Spleen (tissue), 7 donors: ENCODE measurements around the gene KLHL14.

Source experiments
- POLR2A ChIP-seq, 3 donors: fragments of 450-650 bp; IDR thresholded peaks; one replicate each; pipeline ENCODE4 v1.5.1; 2017; ENCODE audit warnings: antibody characterized with exemption in 3 of 3, mild to moderate bottlenecking in 1 of 3
- TF ChIP-seq, protein P1 (sequence below), 11 experiments: fragments of 200-600 bp in 7 of 11; fragments of 450-650 bp in 4 of 11; sonication (generic) in 4 of 11; IDR thresholded peaks in 8 of 11; conservative IDR thresholded peaks in 3 of 11; 1 replicate in 7 of 11; 2 replicates in 4 of 11; pipeline versions ENCODE4 v1.4.0 to v1.8.0; 2016 to 2021; ENCODE audit warnings: antibody characterized with exemption in 11 of 11, inconsistent platforms in 4 of 11, mild to moderate bottlenecking in 1 of 11
- donor health status: DM: no; HTN: no; CAD: no; lungs with moderate emphysema.
- donor health status: DM: no; HTN: no; CAD: no.
- donor health status: DM: no; HTN: no; CAD: no.

DNA sequence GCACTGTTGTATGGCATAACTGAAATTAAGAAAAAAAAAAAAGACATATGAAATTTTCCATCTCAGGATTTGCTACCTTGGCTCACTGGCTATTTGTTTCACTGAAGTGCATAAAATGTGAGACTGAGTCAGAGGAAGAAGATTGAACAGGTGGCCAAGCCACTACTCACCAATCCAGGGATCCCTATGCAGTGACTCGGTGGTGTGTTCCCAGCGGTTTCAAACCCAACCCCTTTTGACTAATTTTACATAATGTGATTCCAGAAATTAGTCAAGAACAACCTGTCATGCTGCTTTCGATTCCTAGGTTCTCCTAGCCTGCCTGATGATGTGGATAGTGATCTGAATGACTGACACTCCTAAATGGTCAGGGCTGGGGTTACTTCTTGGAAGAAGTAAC is 77.3 kb downstream of the KLHL14 start:
- no peak for TF ChIP-seq POLR2A (IDR thresholded peaks at IDR 0.05)
- TF ChIP-seq, protein P1, sequence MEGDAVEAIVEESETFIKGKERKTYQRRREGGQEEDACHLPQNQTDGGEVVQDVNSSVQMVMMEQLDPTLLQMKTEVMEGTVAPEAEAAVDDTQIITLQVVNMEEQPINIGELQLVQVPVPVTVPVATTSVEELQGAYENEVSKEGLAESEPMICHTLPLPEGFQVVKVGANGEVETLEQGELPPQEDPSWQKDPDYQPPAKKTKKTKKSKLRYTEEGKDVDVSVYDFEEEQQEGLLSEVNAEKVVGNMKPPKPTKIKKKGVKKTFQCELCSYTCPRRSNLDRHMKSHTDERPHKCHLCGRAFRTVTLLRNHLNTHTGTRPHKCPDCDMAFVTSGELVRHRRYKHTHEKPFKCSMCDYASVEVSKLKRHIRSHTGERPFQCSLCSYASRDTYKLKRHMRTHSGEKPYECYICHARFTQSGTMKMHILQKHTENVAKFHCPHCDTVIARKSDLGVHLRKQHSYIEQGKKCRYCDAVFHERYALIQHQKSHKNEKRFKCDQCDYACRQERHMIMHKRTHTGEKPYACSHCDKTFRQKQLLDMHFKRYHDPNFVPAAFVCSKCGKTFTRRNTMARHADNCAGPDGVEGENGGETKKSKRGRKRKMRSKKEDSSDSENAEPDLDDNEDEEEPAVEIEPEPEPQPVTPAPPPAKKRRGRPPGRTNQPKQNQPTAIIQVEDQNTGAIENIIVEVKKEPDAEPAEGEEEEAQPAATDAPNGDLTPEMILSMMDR (IDR thresholded peaks at IDR 0.05 in 8 of 11, conservative IDR thresholded peaks at IDR 0.05 in 3 of 11), result no peak
